Measurements from ENCODE around the gene IP6K2.
"Not testable (repeated sequence)": the region's sequence is repeated elsewhere in the genome, so short reads cannot be mapped to it uniquely, and the experiment has no call there.

The IP6K2 gene

GRCh38 chr3:48725185-48725855 is 8.3 kb upstream of the IP6K2 start:
- not testable (repeated sequence) for DNase-seq (ENCODE audit: low read depth)

GRCh38 chr3:48723725-48724124 is 6.7 kb upstream of the IP6K2 start:
- no peak for DNase-seq (ENCODE audit: low read depth)

- DNase-seq (ENCODE audit: low read depth): not testable (repeated sequence)
These were observed 6.3 kb upstream of the IP6K2 start for GRCh38 chr3:48723293-48723692.

- DNase-seq (ENCODE audit: low read depth): peak; percentile 10
These were observed 476 bp downstream of the IP6K2 start for GRCh38 chr3:48716508-48716981.

GRCh38 chr3:48715174-48715800 is 1.7 kb downstream of the IP6K2 start:
- DNase-seq (ENCODE audit: low read depth): no peak

GRCh38 chr3:48711727-48712126 is 5.3 kb downstream of the IP6K2 start:
- no peak for DNase-seq (ENCODE audit: low read depth)

- no peak for DNase-seq (ENCODE audit: low read depth)
These were observed 8.0 kb downstream of the IP6K2 start for GRCh38 chr3:48709051-48709461.

- DNase-seq (ENCODE audit: low read depth): no peak
These were observed 8.5 kb downstream of the IP6K2 start for GRCh38 chr3:48708481-48708889.

- DNase-seq (ENCODE audit: low read depth): no peak
These were observed 9.9 kb downstream of the IP6K2 start for GRCh38 chr3:48707157-48707556.

- no peak for DNase-seq (ENCODE audit: low read depth)
These were observed 14.6 kb downstream of the IP6K2 start for GRCh38 chr3:48702320-48702920.

- no peak for DNase-seq (ENCODE audit: low read depth)
These were observed 16.2 kb downstream of the IP6K2 start for GRCh38 chr3:48700731-48701405.

- DNase-seq (ENCODE audit: low read depth): no peak
These were observed 18.1 kb downstream of the IP6K2 start for GRCh38 chr3:48698891-48699290.

- no peak for DNase-seq (ENCODE audit: low read depth)
These were observed 19.1 kb downstream of the IP6K2 start for GRCh38 chr3:48697952-48698351.

- DNase-seq (ENCODE audit: low read depth): no peak
These were observed 20.4 kb downstream of the IP6K2 start for GRCh38 chr3:48696601-48697000.

- DNase-seq (ENCODE audit: low read depth): no peak
These were observed 20.9 kb downstream of the IP6K2 start for GRCh38 chr3:48696156-48696555.

- no peak for DNase-seq (ENCODE audit: low read depth)
These were observed 21.6 kb downstream of the IP6K2 start for GRCh38 chr3:48695393-48695753.

GRCh38 chr3:48694610-48695392 is 22.2 kb downstream of the IP6K2 start:
- no peak for DNase-seq (ENCODE audit: low read depth)

- DNase-seq (ENCODE audit: low read depth): no peak
These were observed 23.2 kb downstream of the IP6K2 start for GRCh38 chr3:48693826-48694225.

- DNase-seq (ENCODE audit: low read depth): no peak
These were observed 24.5 kb downstream of the IP6K2 start for GRCh38 chr3:48692551-48692950.

- no peak for DNase-seq (ENCODE audit: low read depth)
These were observed 26.1 kb downstream of the IP6K2 start for GRCh38 chr3:48690846-48691458.

- DNase-seq (ENCODE audit: low read depth): no peak
These were observed 27.6 kb downstream of the IP6K2 start for GRCh38 chr3:48689384-48689783.

GRCh38 chr3:48688737-48689075 is 28.3 kb downstream of the IP6K2 start:
- DNase-seq (ENCODE audit: low read depth): no peak

Data from activated T-cell treated with anti-CD3 and anti-CD28 coated beads for 48 hours (primary cell).